Memory B cell (primary cell): ENCODE data around the gene CAB39.
A peak's percentile ranks its signal among the peaks of the same experiment; 100 is the strongest.

ENCODE experiments used
- ATAC-seq: fragments of 150-1000 bp; cut with Tn5 transposase; 2 replicates; pipeline ENCODE4 v1.10.0; 2021; ENCODE audit warnings: low read depth, mild to moderate bottlenecking, moderate library complexity
- DNase-seq, 2 donors: peaks; one replicate each; pipeline ENCODE4 v3.0.0; 2022; ENCODE audit warnings: low spot score in 2 of 2
- H3K27ac Mint-ChIP-seq: one replicate; pipeline ENCODE4 v1.8.0; 2022; ENCODE audit warnings: mild to moderate bottlenecking, moderate library complexity, mixed read lengths
- H3K27me3 Mint-ChIP-seq: one replicate; pipeline ENCODE4 v1.8.0; 2022; ENCODE audit warnings: mixed read lengths
- H3K36me3 Mint-ChIP-seq: one replicate; pipeline ENCODE4 v1.8.0; 2022; ENCODE audit warnings: mild to moderate bottlenecking, mixed read lengths
- H3K4me1 Mint-ChIP-seq: one replicate; pipeline ENCODE4 v1.8.0; 2022; ENCODE audit warnings: mixed read lengths
- H3K4me3 Mint-ChIP-seq: one replicate; pipeline ENCODE4 v1.8.0; 2022; ENCODE audit warnings: mild to moderate bottlenecking, moderate library complexity, mixed read lengths
- H3K9me3 Mint-ChIP-seq: one replicate; pipeline ENCODE4 v1.8.0; 2022; ENCODE audit warnings: mixed read lengths

The CAB39 gene

GRCh38 chr2:230852113-230852512 lies 139.5 kb downstream of the CAB39 start:
- Mint-ChIP-seq H3K27ac (no peak overlapping the region), H3K4me3 (no peak overlapping the region), H3K27me3 (peaks cover 11% of the 10 kb centered on the region), H3K36me3 (no peaks in the 10 kb centered on the region), H3K4me1 (peaks cover 5% of the 10 kb centered on the region), H3K9me3 (no peaks in the 10 kb centered on the region)
- DNase-seq (no peak), ATAC-seq (no peak)

GRCh38 chr2:230861552-230862255 lies 149.1 kb downstream of the CAB39 start:
- no peak overlapping the region for H3K4me3 Mint-ChIP-seq
- no peaks in the 10 kb centered on the region for H3K9me3 Mint-ChIP-seq
- H3K27me3 Mint-ChIP-seq, result peaks cover 10% of the 10 kb centered on the region
- H3K27ac Mint-ChIP-seq, result peak overlapping the region; percentile 4
- DNase-seq (no peak), ATAC-seq (no peak)
- no peaks in the 10 kb centered on the region for H3K36me3 Mint-ChIP-seq
- peaks cover 26% of the 10 kb centered on the region for H3K4me1 Mint-ChIP-seq

GRCh38 chr2:230862292-230862691 lies 149.7 kb downstream of the CAB39 start:
- Mint-ChIP-seq H3K9me3 (no peaks in the 10 kb centered on the region), H3K36me3 (no peaks in the 10 kb centered on the region), H3K4me3 (no peak overlapping the region), H3K27me3 (peaks cover 7% of the 10 kb centered on the region), H3K27ac (no peak overlapping the region), H3K4me1 (peaks cover 32% of the 10 kb centered on the region)
- ATAC-seq, result no peak
- no peak for DNase-seq

GRCh38 chr2:230863031-230863430 lies 150.4 kb downstream of the CAB39 start:
- Mint-ChIP-seq H3K4me3 (peak overlapping the region; percentile 63), H3K9me3 (no peaks in the 10 kb centered on the region), H3K27ac (no peak overlapping the region), H3K4me1 (peaks cover 32% of the 10 kb centered on the region), H3K27me3 (peaks cover 4% of the 10 kb centered on the region), H3K36me3 (no peaks in the 10 kb centered on the region)
- ATAC-seq (no peak), DNase-seq (no peak)

GRCh38 chr2:230863442-230864121 lies 150.9 kb downstream of the CAB39 start:
- Mint-ChIP-seq H3K4me3 (peak overlapping the region; percentile 99), H3K27me3 (peaks cover 4% of the 10 kb centered on the region), H3K27ac (no peak overlapping the region), H3K36me3 (no peaks in the 10 kb centered on the region), H3K9me3 (no peaks in the 10 kb centered on the region), H3K4me1 (peaks cover 36% of the 10 kb centered on the region)
- ATAC-seq (no peak), DNase-seq (no peak)

GRCh38 chr2:230864122-230864604 lies 151.5 kb downstream of the CAB39 start:
- peak overlapping the region; percentile 99 for H3K4me3 Mint-ChIP-seq
- peaks cover 3% of the 10 kb centered on the region for H3K36me3 Mint-ChIP-seq
- peaks cover 4% of the 10 kb centered on the region for H3K27me3 Mint-ChIP-seq
- peak overlapping the region; percentile 81 for H3K27ac Mint-ChIP-seq
- no peak for ATAC-seq
- no peaks in the 10 kb centered on the region for H3K9me3 Mint-ChIP-seq
- H3K4me1 Mint-ChIP-seq, result peaks cover 39% of the 10 kb centered on the region
- DNase-seq, result no peak

GRCh38 chr2:230864605-230865306 lies 152.1 kb downstream of the CAB39 start, which contains the start of gene ITM2C:
Gene ITM2C, plus strand, starts transcription at chr2:230864942. Its CDS starts 84 bp downstream, at chr2:230865026.
- H3K4me3 Mint-ChIP-seq, result peak within 1 kb of the TSS; percentile 99
- peaks cover 4% of the 10 kb centered on the region for H3K27me3 Mint-ChIP-seq
- ATAC-seq, result peak; percentile 85
- no peaks in the 10 kb centered on the region for H3K9me3 Mint-ChIP-seq
- peaks cover 3% of the 10 kb centered on the region for H3K36me3 Mint-ChIP-seq
- peak within 1 kb of the TSS; percentile 81 for H3K27ac Mint-ChIP-seq
- peaks cover 39% of the 10 kb centered on the region for H3K4me1 Mint-ChIP-seq
- DNase-seq, result peak; percentile 71 to 74

- H3K4me1 Mint-ChIP-seq, result peaks cover 43% of the 10 kb centered on the region
- no peaks in the 10 kb centered on the region for H3K9me3 Mint-ChIP-seq
- peaks cover 4% of the 10 kb centered on the region for H3K27me3 Mint-ChIP-seq
- DNase-seq (no peak), ATAC-seq (no peak)
- H3K4me3 Mint-ChIP-seq, result peak overlapping the region; percentile 99
- peak overlapping the region; percentile 81 for H3K27ac Mint-ChIP-seq
- H3K36me3 Mint-ChIP-seq, result peaks cover 3% of the 10 kb centered on the region
These were observed 152.7 kb downstream of the CAB39 start for GRCh38 chr2:230865307-230865765.

GRCh38 chr2:230865766-230866755 lies 153.4 kb downstream of the CAB39 start:
- Mint-ChIP-seq H3K27me3 (peaks cover 4% of the 10 kb centered on the region), H3K27ac (peak overlapping the region; percentile 76), H3K4me3 (peak overlapping the region; percentile 99), H3K9me3 (no peaks in the 10 kb centered on the region), H3K36me3 (peaks cover 3% of the 10 kb centered on the region), H3K4me1 (peaks cover 45% of the 10 kb centered on the region)
- ATAC-seq, result no peak
- DNase-seq, result peak in 1 of 2 donors; percentile 38

- ATAC-seq (peak; percentile 61), DNase-seq (peak; percentile 63 to 66)
- H3K4me3 Mint-ChIP-seq, result peak overlapping the region; percentile 50
- no peaks in the 10 kb centered on the region for H3K9me3 Mint-ChIP-seq
- peak overlapping the region; percentile 31 for H3K27ac Mint-ChIP-seq
- peaks cover 38% of the 10 kb centered on the region for H3K4me1 Mint-ChIP-seq
- peaks cover 3% of the 10 kb centered on the region for H3K36me3 Mint-ChIP-seq
- H3K27me3 Mint-ChIP-seq, result no peaks in the 10 kb centered on the region
These were observed 154.3 kb downstream of the CAB39 start for GRCh38 chr2:230866756-230867523.

GRCh38 chr2:230868161-230868946 lies 155.7 kb downstream of the CAB39 start:
- Mint-ChIP-seq H3K36me3 (peaks cover 3% of the 10 kb centered on the region), H3K27ac (peak overlapping the region; percentile 50), H3K4me1 (peaks cover 43% of the 10 kb centered on the region), H3K9me3 (no peaks in the 10 kb centered on the region), H3K4me3 (no peak overlapping the region), H3K27me3 (no peaks in the 10 kb centered on the region)
- ATAC-seq, result no peak
- no peak for DNase-seq
